ENCODE data around the gene ST7.

DNA sequence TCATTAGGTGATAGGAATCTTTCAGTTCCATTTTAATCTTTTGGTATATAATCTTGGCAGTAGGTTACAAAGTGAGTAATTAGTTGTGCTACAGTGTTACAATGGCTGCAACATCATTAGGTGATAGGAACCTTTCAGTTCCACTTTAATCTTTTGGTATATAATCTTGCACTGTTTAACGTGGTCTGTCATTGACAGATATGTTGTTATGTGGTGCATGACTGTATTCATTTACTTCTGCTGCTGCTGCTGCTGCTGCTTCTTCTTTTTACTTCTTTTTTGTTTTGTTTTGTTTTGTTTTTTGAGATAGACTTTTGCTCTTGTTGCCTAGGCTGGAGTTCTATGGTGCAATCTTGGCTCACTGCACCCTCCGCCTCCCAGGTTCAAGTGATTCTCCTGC, 28.6 kb downstream of the ST7 start:
- no peak for TF ChIP-seq CTCF (IDR thresholded peaks at IDR 0.05)
- no peak for TF ChIP-seq ZFX (IDR thresholded peaks at IDR 0.05; ENCODE audit: borderline replicate concordance)

Measured in 22Rv1 (cell line).